GOT3 (cell line): Measurements from ENCODE around the gene EDA.

ENCODE experiments used
- DNase-seq: peaks from one replicate; lab custom pipeline; 2025; ENCODE audit warnings: mixed read lengths; lab: John Stamatoyannopoulos, UW

EDA gene

GRCh38 chrX:70026851-70027200 is 410.9 kb downstream of the EDA start:
- no peak for DNase-seq

GRCh38 chrX:70029863-70030262 is 413.9 kb downstream of the EDA start:
- no peak for DNase-seq

DNA sequence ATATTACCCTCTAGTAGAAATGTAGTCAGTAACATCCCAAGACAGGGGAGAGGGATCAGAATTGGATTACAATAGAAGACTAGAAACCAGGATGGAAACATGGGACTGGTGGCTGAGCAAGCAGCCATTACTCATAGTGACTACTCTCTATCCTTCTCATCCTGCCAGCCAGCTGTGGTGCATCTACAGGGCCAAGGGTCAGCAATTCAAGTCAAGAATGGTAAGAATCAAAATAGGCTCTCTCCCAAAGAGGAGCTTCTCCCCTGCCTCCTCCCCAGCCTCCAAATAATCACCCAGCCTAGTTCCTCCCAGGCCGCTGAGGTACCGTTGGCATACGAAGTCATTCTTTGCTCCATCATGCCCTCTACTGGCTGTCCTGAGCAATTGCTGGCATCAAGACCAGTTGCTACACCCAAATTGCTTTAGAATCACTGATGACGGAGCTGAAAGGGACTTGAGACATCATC is 414.4 kb downstream of the EDA start:
- no peak for DNase-seq

DNA sequence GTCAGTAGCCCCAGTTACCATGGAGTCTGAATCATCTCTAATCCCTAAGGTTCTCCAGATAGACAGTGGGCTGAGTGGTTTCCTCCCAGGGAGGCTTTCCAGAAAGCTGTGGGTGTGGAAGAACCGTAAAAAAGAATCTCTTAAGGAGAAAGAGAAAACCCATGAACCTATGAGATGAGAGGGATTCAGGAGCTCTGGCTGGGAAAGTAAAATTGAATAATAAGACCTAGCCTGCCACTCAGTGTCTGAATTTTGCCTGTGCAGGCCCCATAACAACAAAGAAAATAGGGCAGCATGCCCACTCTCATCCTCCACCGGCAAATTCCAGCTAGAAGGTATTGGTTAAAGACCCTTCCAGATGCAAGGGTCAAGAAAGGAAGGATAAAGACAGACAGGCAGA is 416.9 kb downstream of the EDA start:
- DNase-seq, result no peak

GRCh38 chrX:70033348-70034051 is 417.6 kb downstream of the EDA start:
- no peak for DNase-seq

- no peak for DNase-seq
These were observed 418.7 kb downstream of the EDA start for GRCh38 chrX:70034646-70035045.

DNA sequence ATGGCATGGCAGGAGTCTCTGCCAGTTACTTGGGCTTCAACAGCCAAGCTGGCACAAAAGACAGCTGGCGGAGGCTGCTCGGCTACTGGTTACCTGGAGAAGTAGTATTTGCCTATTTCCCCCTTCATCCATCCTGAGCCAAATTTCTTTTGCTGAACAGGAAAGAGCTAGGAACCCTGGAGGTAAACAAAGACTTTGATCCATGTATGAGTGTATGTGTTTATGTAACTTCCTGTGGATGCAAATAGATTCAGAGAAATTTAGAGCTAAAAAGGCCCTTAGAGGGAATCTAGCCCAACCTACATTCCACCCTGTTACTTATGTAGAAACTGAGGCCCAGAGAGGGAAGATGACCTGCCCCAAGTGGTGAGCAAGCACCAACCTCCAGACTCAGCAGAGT is 422.6 kb downstream of the EDA start:
- no peak for DNase-seq

DNA sequence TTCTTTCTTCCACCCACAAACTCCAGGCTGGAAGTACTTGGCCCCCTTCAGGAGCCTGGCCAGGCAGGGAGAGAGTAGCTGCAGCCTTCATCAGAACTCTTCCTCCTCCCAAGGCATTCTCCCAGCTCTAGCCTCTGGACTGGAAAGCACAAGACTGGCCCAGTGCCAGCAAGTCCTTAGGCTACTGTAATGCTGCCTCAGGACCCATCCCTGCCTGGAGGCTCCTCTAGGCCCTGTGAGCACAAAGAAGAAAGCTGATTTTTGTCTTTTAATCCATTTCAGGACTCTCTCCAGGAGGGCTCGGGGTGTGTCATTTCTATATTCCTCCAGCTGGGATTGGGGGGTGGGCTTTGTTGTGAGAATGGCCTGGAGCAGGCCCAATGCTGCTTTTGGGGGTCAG is 423.0 kb downstream of the EDA start:
- no peak for DNase-seq

- DNase-seq, result no peak
These were observed 423.8 kb downstream of the EDA start for GRCh38 chrX:70039758-70040157.

GRCh38 chrX:70041993-70042392 is 426.1 kb downstream of the EDA start:
- no peak for DNase-seq

- no peak for DNase-seq
These were observed 426.8 kb downstream of the EDA start for GRCh38 chrX:70042399-70043371.

- no peak for DNase-seq
These were observed 427.8 kb downstream of the EDA start for GRCh38 chrX:70043685-70044084.

DNA sequence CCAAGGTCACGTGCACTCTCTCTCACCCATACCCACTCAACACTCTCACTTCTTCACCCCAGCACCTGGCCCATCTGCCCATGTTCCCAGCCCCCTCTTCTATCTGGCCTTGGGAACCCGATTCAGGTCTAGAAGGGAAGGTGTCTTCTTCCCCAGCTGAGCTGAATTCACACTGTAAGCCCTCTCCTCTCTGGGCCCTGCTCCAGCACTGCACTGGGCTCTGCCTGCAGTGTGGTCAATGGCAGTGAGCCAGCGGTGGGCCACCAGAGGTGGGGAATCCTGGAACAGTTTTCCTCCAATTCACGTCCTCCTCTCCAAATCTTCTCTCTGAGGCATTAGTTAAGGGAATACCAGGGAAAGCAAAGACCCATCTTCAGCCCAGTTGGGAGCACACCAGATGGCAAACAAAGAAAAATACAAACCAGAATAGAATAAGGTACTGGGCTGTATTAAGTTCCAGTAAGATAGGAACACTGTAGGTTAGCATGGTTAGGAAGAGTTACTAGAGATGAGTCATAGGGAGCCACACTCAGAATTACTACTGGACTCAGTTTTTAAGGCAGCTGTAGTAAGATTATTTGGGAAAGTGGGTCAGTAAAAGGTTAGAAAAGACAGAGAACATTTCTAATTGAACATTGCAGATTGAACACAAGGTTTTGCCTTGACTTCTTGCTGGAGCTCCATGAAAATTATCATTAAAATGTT is 428.8 kb downstream of the EDA start:
- DNase-seq, result no peak

- no peak for DNase-seq
These were observed 431.1 kb downstream of the EDA start for GRCh38 chrX:70046978-70047377.

DNA sequence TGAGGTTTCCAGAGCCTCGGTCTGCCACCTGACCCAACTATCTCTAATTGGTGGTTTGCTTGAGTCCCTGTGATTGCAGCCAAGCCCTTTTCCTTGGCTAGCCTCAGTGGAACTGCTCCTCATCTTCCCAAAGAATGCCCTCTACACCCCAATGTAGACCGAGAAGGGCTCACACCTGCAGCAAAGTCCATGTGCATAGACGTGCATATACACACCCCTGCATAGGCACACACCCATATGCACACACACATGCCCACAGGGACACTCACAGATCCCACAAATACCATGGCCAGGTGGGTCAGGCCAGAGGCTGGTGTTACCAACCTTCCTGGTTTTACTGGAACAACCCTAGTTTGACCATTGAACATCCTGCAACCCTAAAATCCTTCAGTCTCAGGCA is 433.5 kb downstream of the EDA start:
- DNase-seq, result no peak

DNA sequence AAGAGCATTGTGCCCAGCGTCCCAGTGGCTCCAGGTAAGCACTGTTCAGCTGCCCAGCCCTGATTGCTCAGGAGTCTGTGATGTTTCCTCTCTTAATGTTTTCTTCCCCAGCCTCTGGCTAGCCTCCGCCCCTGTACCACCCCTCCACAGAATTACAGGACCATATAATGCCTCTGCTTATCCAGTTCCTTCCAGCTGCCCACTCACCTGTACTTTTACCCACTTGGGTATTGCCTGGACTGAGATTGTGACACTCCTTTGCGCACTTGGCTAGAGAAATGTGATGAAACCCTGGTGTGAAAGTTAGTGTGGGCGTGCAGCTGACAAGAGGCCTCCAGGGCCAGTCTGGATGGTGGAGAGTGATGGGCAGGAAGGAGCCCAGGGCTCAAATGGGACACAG is 434.0 kb downstream of the EDA start, which contains the start of gene AWAT2:
TSS of gene AWAT2 (minus strand) at position 14 of the 400 bp plus-strand sequence. CDS start at position 8, 6 bp downstream.
- no peak for DNase-seq

DNA sequence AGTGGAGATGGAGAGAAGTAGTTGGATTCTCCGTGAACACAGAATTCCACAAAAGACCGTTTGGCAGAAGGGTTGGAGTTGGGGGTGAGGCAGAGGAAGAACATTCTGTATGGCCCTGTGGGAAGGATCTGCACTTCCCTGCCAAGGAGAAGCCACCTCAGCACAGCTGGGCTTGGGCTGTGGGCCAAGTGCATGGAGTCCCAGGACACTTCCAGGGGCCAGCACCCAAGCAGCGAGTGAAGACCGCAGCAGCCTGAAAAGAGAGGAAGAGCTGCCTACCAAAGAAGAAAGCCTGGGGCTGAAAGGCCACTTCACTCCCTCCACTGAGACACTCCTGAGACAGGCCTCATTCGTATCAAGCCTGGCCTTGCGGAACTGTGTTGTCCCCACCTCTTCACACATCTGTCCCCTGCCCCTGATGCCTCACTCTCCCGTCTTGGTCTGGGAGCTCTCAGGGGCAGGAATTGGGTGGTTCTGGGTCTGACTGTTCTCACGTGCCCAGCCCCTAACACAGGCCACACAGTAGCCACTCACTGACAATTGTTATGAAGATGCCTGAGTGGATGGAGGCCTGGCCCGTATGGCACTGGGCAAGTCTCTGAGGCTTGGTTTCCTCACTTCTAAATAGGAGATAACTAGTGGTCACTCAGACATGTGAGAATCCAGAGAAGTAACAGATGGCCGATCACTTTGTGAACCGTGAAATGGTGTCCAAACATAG is 437.1 kb downstream of the EDA start:
- DNase-seq, result no peak

- no peak for DNase-seq
These were observed 438.5 kb downstream of the EDA start for GRCh38 chrX:70054391-70054790.

GRCh38 chrX:70062076-70062475 is 446.2 kb downstream of the EDA start, which contains the start of gene OTUD6A:
TSS of gene OTUD6A (plus strand) at chrX:70062457. CDS start at chrX:70062525, 68 bp downstream.
- no peak for DNase-seq

DNA sequence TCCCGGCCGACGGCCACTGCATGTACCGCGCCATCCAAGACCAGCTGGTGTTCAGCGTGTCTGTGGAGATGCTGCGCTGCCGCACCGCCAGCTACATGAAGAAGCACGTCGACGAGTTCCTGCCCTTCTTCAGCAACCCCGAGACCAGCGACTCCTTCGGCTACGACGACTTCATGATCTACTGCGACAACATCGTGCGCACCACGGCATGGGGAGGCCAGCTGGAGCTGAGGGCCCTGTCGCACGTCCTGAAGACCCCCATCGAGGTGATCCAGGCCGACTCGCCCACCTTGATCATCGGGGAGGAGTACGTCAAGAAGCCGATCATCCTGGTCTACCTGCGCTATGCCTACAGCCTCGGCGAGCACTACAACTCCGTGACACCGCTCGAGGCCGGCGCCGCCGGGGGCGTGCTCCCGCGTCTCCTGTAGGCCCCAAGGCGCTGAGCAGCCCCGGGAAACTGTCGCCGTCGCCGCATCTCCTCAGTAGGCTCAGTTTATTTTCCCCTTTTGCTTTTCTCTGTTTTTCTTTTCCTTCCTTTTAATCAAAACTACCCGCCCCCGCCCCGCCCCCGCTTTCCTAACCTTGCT is 447.1 kb downstream of the EDA start:
- no peak for DNase-seq

- DNase-seq, result no peak
These were observed 450.7 kb downstream of the EDA start for GRCh38 chrX:70066646-70067045.
